Panc1 (cell line): ENCODE measurements around the gene KIF7. TPM values are rescaled to one million over a fixed set of nuclear protein-coding genes. Genes with fewer than 3 reads are reported as not detected.

Source experiments
- ATAC-seq: fragments of 200-7000 bp; cut with Tn5 transposase; 2 replicates; pipeline ENCODE4 v1.9.1; 2020; ENCODE audit warnings: mild to moderate bottlenecking, moderate library complexity
- BruUV-seq: library from RNA; stranded (reverse); fragments of 400-500 nt; replicated peaks from 2 replicates; lab custom pipeline; 2021; lab: Mats Ljungman, UMichigan
- CTCF ChIA-PET: fragments of 300-600 bp; sonication (Branson Sonifier 250); formaldehyde crosslinking; loops from one replicate; lab custom pipeline; 2022; ENCODE audit warnings: antibody characterized with exemption; lab: Charles Lee
- POLR2A ChIA-PET: fragments of 300-600 bp; sonication (Branson Sonifier 250); formaldehyde crosslinking; loops from one replicate; lab custom pipeline; 2022; ENCODE audit warnings: antibody characterized with exemption; lab: Charles Lee
- DNase-seq: peaks from one replicate; pipeline ENCODE4 v3.0.0-alpha.2; 2010; ENCODE audit warnings: low read depth, low spot score
- H3K27ac ChIP-seq: 2 replicates; pipeline ENCODE4 v1.5.1; 2011; ENCODE audit warnings: mild to moderate bottlenecking, low read length, inconsistent platforms
- H3K27me3 ChIP-seq: fragments of 200-500 bp; sonication (Bioruptor generic); 2 replicates; pipeline ENCODE4 v1.6.0; 2014; ENCODE audit warnings: low read length, inconsistent platforms; ENCODE audit not compliant: control insufficient read depth, insufficient read depth
- H3K36me3 ChIP-seq: fragments of 200-500 bp; sonication (Bioruptor generic); 2 replicates; pipeline ENCODE4 v1.5.1; 2014; ENCODE audit warnings: inconsistent platforms, mild to moderate bottlenecking, low read length, moderate library complexity; ENCODE audit not compliant: control insufficient read depth, insufficient read depth
- H3K4me1 ChIP-seq: 2 replicates; pipeline ENCODE4 v1.5.1; 2011; ENCODE audit warnings: inconsistent platforms, mild to moderate bottlenecking, low read length, moderate library complexity; ENCODE audit not compliant: control insufficient read depth, insufficient read depth
- H3K4me3 ChIP-seq, 2 experiments: 2 replicates each; pipeline ENCODE4 v1.5.1; 2011 to 2012; ENCODE audit warnings: low read depth in 2 of 2, low read length in 2 of 2, mild to moderate bottlenecking in 2 of 2, inconsistent platforms in 1 of 2, moderate library complexity in 1 of 2
- H3K9me3 ChIP-seq: fragments of 200-500 bp; sonication (Bioruptor generic); 2 replicates; pipeline ENCODE4 v1.5.1; 2014; ENCODE audit warnings: low read depth, mild to moderate bottlenecking, inconsistent platforms, low read length, moderate library complexity; ENCODE audit not compliant: control insufficient read depth, insufficient read depth
- POLR2AphosphoS5 ChIP-seq: IDR thresholded peaks from 2 replicates; pipeline ENCODE4 v1.6.1; 2012; ENCODE audit warnings: mild to moderate bottlenecking, low read depth, low read length, moderate library complexity
- REST ChIP-seq, 2 experiments: IDR thresholded peaks; 2 replicates each; pipeline ENCODE4 v1.6.1; 2011 to 2012; ENCODE audit warnings: low read depth in 2 of 2, control low read depth in 1 of 2, low read length in 1 of 2, mild to moderate bottlenecking in 1 of 2, moderate library complexity in 1 of 2; ENCODE audit not compliant: insufficient read depth in 1 of 2
- SIN3A ChIP-seq: IDR thresholded peaks from 2 replicates; pipeline ENCODE4 v1.6.1; 2012; ENCODE audit warnings: low read depth, mild to moderate bottlenecking, low read length, moderate library complexity, borderline replicate concordance; ENCODE audit not compliant: insufficient read depth
- TCF7L2 ChIP-seq: IDR thresholded peaks from 2 replicates; pipeline ENCODE4 v1.6.1; 2011; ENCODE audit warnings: mild to moderate bottlenecking, low read depth, low read length, inconsistent platforms
- in situ Hi-C: cut with HindIII; loops from 2 replicates; pipeline ENCODE4 v1.10.0; 2016; ENCODE audit warnings: low sequenced_read_pairs, low pct_unique_long_range_greater_than_20kb
- intact Hi-C: fragments of 100-400 bp; cut with micrococcal nuclease; formaldehyde crosslinking; loops from one replicate; pipeline ENCODE4 v1.10.0; 2022; ENCODE audit not compliant: unreplicated experiment
- total RNA-seq: library from RNA; stranded (reverse); gene quantifications from one replicate; pipeline ENCODE4 v1.2.1, GENCODE V29; 2021; ENCODE audit not compliant: unreplicated experiment
- TF ChIP-seq, protein P1 (sequence below): fragments of 450-650 bp; IDR thresholded peaks from 2 replicates; pipeline ENCODE4 v1.5.1; 2017; ENCODE audit warnings: mild to moderate bottlenecking

KIF7 gene
- total RNA-seq, 1 experiment from 2014 or later = 6.5 TPM

DNA sequence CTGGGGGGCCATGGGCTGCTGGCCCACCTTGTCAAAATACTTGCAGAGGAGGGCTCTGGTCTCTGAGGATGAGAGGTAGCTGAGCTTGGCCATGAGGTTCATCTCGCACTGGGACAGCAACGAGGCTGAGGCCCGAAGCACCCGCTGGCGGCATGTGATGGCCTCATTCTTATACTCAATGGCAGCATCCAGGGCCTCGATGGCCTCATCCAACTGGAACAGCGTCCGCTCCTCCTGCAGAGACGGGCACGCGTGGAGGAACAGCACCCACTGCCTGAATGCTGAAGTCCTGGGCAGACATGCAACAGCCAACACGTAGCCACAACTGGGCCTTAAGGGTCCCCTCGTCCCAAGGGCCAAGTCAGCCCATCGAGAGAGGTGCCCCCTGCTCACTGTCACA is 25.0 kb downstream of the KIF7 start:
- Histone ChIP-seq H3K4me1 (no peaks in the 10 kb centered on the region), H3K9me3 (no peaks in the 10 kb centered on the region), H3K36me3 (peaks cover 7% of the 10 kb centered on the region), H3K27ac (no peak overlapping the region), H3K4me3 (no peak overlapping the region), H3K27me3 (no peaks in the 10 kb centered on the region)
- in situ Hi-C loops (no loop called here), intact Hi-C loops (no loop called here)
- no TSS peak for BruUV-seq
- ATAC-seq = no peak
- TF ChIP-seq, protein P1, sequence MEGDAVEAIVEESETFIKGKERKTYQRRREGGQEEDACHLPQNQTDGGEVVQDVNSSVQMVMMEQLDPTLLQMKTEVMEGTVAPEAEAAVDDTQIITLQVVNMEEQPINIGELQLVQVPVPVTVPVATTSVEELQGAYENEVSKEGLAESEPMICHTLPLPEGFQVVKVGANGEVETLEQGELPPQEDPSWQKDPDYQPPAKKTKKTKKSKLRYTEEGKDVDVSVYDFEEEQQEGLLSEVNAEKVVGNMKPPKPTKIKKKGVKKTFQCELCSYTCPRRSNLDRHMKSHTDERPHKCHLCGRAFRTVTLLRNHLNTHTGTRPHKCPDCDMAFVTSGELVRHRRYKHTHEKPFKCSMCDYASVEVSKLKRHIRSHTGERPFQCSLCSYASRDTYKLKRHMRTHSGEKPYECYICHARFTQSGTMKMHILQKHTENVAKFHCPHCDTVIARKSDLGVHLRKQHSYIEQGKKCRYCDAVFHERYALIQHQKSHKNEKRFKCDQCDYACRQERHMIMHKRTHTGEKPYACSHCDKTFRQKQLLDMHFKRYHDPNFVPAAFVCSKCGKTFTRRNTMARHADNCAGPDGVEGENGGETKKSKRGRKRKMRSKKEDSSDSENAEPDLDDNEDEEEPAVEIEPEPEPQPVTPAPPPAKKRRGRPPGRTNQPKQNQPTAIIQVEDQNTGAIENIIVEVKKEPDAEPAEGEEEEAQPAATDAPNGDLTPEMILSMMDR = no peak
- TF ChIP-seq TCF7L2 (no peak), SIN3A (no peak), POLR2AphosphoS5 (no peak), REST (IDR thresholded peaks at IDR 0.05; ENCODE audit: insufficient read depth in 1 of 2, low read depth in 2 of 2, low read length in 1 of 2) (no peak)
- DNase-seq = no peak
- ChIA-PET CTCF (no interaction called here), POLR2A (no interaction called here)

- ChIA-PET POLR2A (no interaction called here), CTCF (no interaction called here)
- Histone ChIP-seq H3K4me3 (no peak overlapping the region), H3K9me3 (no peaks in the 10 kb centered on the region), H3K4me1 (no peaks in the 10 kb centered on the region), H3K27ac (no peak overlapping the region), H3K27me3 (no peaks in the 10 kb centered on the region), H3K36me3 (peaks cover 7% of the 10 kb centered on the region)
- ATAC-seq (no peak), DNase-seq (no peak)
- in situ Hi-C loops (no loop called here), intact Hi-C loops (no loop called here)
- TF ChIP-seq REST (IDR thresholded peaks at IDR 0.05; ENCODE audit: insufficient read depth in 1 of 2, low read depth in 2 of 2, low read length in 1 of 2) (no peak), TCF7L2 (no peak), POLR2AphosphoS5 (no peak), SIN3A (no peak)
- TF ChIP-seq, protein P1 = no peak
- BruUV-seq = no TSS peak
These were observed 25.4 kb downstream of the KIF7 start for GRCh38 chr15:89629829-89630228.
